Skin epidermis (tissue), 12 donors: ENCODE results near the gene ADAMTS12.

ENCODE experiments used
- H3K27ac ChIP-seq, 21 experiments: fragments of 200-600 bp; sonication (generic) in 11 of 21; one replicate each; pipeline ENCODE4 v1.5.0; 2020; ENCODE audit warnings: mild to moderate bottlenecking in 3 of 21, inconsistent platforms in 2 of 21, moderate library complexity in 2 of 21
- H3K4me3 ChIP-seq, 7 experiments: fragments of 200-600 bp; sonication (generic) in 2 of 7; one replicate each; pipeline ENCODE4 v1.5.0; 2020; ENCODE audit warnings: inconsistent platforms in 2 of 7, mild to moderate bottlenecking in 2 of 7, moderate library complexity in 1 of 7

ADAMTS12 gene

DNA sequence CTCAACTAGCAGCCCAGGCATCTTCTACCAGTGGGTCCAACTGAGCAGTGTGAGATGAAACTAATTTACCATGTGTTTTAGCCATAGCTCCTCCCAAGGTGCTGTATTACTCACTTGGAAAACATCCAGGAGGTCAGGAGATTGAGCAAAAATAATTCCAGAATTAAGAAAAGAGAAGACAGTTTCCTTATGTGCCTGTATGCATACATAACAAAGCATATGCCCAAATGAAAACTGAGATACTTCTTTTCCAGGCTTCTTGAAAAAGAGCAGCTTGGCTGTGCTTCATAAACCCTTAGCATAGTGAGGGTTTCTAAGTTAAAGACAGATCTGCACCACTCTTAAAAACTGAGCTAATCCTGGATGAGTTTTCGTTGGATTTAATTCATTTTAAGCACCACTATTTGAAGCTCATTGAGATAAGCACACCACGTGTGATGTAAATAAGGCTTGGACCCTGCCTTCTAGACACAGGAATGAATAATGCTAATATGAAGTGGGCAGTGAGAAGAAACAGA, 119.4 kb downstream of the ADAMTS12 start:
- H3K4me3 ChIP-seq: no peak overlapping the region

DNA sequence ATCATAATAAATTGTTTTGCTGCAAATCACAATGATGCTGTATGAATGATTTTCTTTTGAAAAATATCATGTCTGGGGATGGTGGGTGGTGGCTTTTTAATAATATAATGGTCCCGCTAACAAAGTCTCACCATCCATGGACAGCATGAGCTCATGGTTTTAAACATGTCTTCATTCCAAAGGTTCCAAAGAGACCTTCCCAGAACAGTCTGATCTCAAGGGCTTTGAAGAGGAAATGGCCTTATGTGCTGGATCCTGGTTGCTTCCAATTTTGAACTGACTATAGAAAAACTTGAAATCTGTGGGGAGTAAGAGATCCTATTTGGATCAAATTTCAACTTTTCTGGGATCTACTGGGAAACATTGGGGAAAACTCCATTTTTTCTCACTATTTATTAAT, 121.8 kb downstream of the ADAMTS12 start:
- Histone ChIP-seq H3K27ac (no peak overlapping the region), H3K4me3 (no peak overlapping the region)

More for the DNA sequence above, 119.4 kb downstream of the ADAMTS12 start:
- H3K27ac ChIP-seq: peak overlapping the region in 3 of 21 experiments; percentile 11 to 41 (median 33)

DNA sequence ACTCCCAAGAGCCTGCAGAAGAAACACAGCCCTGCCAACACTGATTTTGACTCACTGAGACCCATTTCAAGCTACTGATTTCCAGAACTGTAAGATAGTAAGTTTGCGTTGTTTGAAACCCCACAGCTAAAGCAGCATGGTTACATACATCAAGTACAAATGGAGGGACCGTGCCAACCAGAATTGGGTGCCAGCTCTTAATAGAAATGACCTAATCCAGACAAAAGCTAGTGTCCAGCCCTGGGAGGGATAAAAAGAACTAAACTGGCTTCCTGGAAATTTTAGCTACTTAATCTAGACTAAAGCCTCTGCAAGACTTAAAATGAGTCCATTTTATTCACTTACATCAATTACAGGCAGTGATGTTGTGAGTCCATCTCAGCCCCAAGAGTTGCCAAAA, 122.6 kb downstream of the ADAMTS12 start:
- Histone ChIP-seq H3K27ac (peak overlapping the region in 1 of 21 experiments; percentile 13), H3K4me3 (no peak overlapping the region)

DNA sequence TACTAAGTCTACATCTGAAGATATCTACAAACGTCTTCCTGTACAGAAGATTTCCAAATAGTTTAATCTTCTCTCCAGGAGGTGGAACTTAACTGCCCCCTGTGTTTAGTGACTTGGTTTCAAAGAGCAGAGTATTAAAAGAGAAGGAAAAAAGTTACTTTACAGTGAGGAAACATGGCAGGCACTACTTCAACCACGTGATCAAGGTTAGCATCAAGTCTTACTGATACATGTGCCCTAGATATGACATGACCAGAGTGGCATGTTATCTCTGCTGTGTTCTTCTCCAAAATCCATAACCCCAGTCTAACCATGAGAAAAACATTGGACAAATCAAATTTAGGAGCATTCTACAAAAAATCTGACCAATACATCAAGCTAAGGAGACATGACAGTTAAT, 125.8 kb downstream of the ADAMTS12 start:
- Histone ChIP-seq H3K4me3 (no peak overlapping the region), H3K27ac (no peak overlapping the region)

DNA sequence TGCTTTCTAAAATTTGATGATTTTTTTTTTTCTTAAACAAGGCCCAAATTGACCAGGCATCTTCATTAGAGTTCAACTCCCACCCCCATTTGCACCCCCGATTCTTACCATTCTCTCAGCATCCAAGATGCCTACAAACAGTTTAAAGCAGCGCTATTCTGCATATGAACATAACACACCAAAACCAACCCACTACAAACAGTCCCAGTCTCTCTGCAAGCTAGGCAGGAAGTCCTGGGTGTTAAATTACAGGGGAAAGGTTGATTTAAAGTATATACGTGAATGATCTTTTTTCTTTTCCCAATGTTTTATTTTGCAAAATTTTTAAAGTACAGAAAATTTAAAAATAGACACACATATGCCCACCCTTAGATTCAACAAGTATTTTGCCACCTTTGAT, 127.0 kb downstream of the ADAMTS12 start:
- H3K27ac ChIP-seq: no peak overlapping the region
- no peak overlapping the region for H3K4me3 ChIP-seq

DNA sequence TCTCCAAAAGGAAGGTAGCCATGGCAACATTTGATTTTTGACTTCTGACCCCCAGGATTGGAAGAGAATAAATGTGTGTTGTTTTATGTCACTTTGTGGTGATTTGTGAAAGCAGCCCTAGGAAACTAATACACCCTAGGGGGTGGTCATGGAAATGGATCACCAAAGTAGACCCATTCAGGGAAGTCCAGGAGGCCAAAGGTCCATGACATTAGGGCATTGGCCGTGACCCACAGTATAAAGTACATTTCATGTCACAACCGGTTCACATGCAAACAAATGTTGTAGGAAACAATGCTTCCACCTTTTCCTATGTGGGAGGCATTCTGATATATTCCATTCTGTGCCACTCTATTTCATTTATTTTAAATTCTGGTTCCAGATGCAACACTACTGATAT, 128.4 kb downstream of the ADAMTS12 start:
- Histone ChIP-seq H3K27ac (no peak overlapping the region), H3K4me3 (no peak overlapping the region)

DNA sequence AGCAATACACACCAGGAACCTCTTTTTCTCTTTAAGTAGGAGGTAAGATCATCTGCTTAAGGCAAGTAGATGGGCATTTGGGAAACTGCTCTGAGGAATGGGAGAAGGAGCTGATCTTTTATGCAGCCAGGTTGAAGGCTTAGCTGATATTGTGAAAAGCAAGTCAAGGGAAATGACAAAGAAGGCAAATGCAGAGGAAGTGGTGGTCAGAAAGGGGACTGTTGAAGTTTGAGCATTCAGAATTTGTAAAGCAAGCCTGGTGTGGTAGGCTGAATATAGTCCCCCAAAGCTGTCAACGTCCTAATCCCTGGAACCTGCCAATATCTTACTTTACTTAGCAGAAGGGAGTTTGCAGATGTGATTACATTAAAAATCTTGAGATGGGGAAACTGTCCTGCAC, 128.9 kb downstream of the ADAMTS12 start:
- H3K27ac ChIP-seq: no peak overlapping the region
- no peak overlapping the region for H3K4me3 ChIP-seq

DNA sequence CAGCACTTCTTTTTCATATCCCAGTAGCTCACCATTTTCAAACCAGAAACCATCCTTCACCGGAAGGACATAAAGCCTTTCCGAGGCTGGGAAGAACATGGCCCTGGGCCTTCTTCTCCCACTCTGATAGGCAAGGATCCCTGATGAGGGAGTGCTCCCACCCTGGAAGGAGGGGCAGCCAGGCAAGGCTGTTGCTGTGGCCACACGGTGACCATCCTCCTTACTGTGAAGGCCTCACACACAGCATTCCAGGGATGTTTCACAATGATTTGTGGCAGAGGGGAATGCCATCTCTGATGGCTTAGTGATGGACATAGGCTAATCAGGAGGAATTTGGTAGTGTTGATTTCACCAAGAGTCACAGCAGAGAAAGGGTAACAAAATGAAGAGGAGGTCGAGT, 130.7 kb downstream of the ADAMTS12 start:
- Histone ChIP-seq H3K4me3 (no peak overlapping the region), H3K27ac (no peak overlapping the region)

DNA sequence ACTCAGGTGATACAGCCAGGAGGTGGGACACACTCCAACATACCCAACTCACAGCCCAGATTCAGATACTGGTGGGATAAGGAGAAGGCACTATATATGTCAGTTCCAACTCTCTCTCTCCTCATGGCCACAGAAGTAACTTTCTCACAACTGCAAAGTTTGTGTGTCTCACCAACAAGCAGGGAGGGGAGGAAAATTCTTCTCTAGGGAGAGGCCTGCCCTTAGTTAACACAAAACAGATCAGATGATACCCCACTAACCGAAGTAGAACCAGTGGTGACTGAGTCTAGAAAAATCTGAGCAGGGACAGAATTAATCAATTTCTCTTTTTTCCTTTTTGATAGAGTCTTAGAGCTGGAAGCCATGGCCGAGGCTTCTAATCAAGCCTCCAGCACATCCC, 133.1 kb downstream of the ADAMTS12 start:
- H3K4me3 ChIP-seq: no peak overlapping the region
- H3K27ac ChIP-seq: peak overlapping the region in 2 of 21 experiments; percentile 15 to 16

DNA sequence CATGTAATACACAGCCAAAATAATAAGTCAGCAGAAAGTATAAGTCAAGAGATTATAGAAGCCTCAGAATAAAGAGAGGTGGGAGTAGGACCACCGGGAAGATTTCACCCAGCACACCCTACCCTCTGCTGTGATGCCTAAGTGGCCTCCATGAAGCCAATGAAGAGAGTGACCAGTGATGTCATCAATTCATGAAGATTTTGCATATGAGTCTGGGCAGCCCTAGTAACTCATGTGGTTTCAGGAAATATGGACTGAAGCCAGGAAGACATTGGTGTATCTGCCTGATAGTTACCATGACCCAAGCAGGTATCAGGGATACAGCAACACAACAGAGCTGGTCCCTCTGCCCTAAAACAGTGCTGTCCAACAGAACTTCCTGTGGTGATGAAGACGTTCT, 135.3 kb downstream of the ADAMTS12 start:
- H3K4me3 ChIP-seq: no peak overlapping the region
- H3K27ac ChIP-seq: no peak overlapping the region

DNA sequence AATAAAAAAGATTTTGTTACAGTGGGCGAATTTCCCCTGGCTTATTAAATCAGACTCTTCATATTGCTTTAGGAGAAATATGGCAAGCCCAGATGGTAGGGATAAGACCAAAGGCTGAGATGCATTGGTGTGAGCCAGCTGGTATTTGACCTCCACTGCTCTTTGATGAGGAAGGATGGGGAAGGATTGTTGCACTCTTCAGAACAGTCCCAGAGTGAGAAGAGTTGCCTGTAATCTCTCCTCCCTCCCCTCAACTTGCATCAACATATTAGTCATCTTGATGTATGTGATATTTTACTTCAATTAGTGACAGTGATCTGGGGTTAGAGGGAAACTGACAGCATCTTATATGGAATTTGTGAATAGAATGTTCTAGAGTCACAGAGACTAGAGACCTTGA, 136.6 kb downstream of the ADAMTS12 start:
- Histone ChIP-seq H3K27ac (no peak overlapping the region), H3K4me3 (no peak overlapping the region)

DNA sequence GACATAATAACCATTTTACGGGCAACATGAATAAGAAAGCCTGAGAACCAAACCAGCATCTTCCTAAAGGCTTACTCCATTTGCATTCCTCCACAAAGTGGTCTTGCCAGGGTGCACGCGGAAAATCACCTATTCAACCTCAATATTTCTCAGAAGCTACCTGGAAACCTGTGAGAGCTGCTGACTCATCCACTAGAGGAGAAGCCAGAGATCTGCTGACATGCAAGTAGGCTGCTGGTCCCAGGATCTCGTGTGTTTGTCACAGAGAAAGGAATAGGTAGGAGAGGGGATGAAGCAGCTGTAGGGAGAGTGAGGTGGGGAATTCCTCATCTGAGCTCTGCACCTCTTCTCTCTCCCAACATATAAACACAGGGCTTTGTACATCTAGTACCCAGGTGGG, 138.1 kb downstream of the ADAMTS12 start:
- H3K4me3 ChIP-seq: no peak overlapping the region

DNA sequence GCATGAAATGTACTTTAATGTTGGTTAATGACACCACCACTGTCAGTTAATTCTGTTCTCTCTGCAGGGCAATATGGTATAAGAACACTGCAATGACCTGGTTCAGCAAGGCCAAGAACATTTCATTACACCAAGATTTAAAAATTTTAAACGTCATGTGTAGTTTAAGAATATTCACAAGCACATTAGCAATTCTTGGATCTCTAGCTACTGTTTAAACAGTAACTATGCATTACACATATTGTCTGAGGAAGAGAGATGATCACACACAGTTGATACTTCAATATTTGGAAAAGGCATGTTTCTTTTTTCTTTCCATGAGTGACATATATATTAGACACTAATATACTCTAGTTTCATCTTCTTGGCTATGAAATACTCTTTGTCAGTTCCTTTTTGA, 143.0 kb downstream of the ADAMTS12 start:
- Histone ChIP-seq H3K27ac (no peak overlapping the region), H3K4me3 (no peak overlapping the region)

More for the DNA sequence above, 138.1 kb downstream of the ADAMTS12 start:
- H3K27ac ChIP-seq: no peak overlapping the region

DNA sequence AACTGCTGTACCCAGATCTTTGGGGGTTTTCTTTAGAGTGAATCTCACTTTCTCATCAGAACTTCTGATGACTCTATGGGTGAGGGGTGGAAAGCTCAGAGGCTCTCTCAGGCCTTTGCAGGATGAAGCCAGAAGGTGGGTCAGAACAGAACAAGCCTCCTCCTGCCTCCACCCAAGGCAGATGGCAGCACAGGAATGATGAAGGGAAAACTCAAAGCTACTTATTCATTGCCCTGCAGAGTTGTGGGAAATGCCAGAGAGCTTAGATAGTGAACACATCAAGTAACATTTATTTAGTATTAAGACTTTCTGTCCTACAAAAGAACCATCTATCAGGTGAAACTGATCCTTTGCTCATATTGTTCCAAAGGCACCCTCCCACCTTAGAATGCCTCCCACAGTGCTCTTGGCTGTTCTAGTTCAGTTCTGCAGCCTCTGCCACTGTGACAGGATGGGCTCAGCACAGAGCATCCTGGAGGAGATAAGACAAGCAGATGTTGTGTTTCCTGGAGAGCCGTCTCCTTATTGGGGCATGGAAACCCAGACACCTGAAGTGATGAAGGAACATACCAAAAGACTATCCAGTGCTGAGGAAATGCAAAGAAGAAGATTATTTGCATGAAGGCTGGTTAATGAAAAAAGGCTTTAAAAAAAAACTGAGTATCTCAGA, 146.6 kb downstream of the ADAMTS12 start:
- Histone ChIP-seq H3K27ac (no peak overlapping the region), H3K4me3 (no peak overlapping the region)

DNA sequence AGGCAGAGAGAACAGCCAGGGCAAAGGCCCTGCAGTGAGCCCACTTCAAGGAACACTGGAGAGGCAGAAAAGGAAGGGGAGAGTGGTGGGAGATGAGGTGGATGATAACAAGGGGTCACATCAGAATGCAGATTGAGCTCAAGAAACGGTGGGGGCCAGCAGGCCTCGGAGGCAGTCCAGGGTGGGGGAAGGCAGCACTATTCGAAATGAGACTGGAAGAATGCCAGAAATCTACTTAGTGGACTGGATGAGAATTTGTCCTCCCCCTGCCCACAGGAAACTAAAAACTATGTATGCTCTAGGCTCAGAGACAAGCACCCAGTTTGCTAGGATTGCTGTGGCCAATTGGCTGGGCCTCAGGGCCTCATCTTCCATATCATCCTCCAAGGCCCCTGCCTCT, 148.7 kb downstream of the ADAMTS12 start:
- no peak overlapping the region for H3K4me3 ChIP-seq
- H3K27ac ChIP-seq: no peak overlapping the region

DNA sequence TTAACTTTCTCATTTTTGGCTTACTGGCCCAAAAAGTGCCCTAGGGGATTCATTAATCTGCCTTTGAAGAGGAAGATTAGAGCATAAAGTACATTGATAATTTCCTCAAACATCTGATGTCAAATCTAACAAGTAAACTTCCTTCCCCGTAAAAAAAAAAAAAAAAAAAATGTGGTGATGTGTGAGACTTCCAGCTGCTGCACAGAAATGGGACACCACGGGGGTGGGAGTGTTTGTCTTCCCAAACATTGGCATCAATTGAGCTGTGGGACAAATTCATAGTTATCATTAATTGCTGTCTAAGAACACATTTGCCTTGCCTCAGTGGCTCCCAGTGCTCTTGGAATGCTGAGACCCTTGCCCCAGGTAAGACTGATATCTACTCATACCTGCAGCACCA, 149.6 kb downstream of the ADAMTS12 start:
- Histone ChIP-seq H3K4me3 (no peak overlapping the region), H3K27ac (no peak overlapping the region)

DNA sequence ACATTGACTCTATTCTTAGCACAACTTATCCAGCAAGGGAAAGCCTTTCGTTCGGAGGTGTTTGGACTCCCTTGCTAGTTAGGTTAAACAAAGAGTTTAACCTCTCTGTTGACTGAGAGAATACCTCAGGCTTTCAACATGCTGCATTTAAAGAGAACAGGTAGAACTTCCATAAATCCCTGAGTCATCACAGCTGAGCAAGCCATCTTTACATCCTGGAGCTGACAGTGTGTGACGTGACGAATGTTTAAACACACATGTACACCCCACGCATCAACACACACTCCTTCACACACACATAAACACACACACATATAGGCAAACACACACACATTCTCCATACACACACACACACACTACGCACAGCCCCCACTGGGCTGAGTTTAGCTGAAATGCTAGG, 152.8 kb downstream of the ADAMTS12 start:
- Histone ChIP-seq H3K4me3 (no peak overlapping the region), H3K27ac (no peak overlapping the region)

DNA sequence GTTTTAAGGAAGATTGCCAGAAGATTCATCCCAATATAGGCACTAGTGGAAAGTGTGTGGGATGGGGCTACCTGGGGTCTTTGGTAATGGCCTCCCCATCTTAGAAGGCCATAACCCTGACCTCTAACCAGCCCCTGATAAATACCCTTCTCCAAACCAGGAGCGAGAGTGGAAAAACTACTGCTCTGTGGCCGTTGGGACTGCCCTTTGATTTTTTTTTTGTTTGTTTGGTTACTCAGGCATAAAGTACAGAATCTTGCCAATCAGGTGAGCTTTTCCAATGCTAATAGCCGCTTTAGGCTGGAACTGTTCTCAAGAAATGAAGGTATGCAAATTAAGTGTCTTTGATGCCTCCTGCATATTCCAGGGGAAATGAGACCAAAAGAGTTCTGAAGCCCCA, 153.7 kb downstream of the ADAMTS12 start:
- H3K4me3 ChIP-seq: no peak overlapping the region
- H3K27ac ChIP-seq: no peak overlapping the region

DNA sequence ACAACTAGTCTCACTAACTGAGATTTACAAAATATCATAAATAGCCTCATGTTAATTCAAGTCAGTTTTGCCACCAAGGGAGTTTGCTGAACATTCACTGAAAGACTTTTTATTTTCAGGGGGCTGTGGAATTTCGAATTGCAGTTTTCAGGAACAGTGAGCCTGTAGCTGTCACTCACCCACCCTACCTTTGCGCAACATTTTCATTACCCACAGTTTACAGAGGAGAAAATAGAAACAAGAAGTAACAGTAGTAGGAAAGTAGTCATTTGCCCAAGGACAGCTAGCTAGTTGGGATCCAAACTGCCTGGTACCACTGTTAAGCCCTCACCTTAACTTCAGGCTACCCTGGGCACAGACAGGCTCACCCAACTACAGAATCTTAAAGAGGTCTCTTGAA, 154.1 kb downstream of the ADAMTS12 start:
- Histone ChIP-seq H3K27ac (no peak overlapping the region), H3K4me3 (no peak overlapping the region)

DNA sequence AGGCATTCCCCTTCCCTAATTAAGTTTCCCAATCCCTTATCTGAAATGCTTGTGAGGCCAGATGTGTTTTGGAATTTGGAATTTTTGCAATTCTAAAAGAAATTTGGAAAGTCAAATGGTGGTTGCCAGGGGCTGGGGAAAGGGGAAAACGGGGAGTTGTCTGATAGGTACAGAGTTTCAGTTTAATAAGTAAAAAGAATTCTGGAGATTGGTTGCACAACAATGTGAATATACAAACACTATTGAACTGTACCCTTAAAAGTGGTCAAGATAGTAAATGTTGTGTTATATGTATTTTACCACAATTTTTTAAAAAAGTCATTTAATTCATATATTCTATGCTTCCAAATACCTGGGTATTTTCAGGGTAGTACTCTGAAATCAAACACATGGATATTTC, 154.5 kb downstream of the ADAMTS12 start:
- no peak overlapping the region for H3K4me3 ChIP-seq
- peak overlapping the region in 1 of 21 experiments; percentile 12 for H3K27ac ChIP-seq

DNA sequence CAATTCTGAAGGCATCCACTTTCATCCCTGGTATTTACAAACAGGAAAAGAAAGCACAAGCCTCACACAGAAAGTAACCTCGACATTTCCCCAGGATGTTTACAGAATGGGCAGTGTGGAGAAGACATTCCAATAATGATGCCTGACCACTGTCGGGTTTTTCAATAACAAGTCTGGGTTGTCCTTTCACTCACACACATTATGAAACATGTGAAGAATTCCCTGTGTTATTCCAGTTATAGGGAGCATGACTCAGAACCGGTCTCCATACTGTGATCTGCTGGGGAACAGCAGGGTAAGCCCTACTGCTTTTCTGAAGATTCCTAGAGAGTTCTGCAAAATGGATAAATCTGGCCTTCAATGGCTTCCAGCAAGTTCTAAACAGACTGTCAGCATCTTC, 155.3 kb downstream of the ADAMTS12 start:
- H3K4me3 ChIP-seq: no peak overlapping the region
- H3K27ac ChIP-seq: no peak overlapping the region

DNA sequence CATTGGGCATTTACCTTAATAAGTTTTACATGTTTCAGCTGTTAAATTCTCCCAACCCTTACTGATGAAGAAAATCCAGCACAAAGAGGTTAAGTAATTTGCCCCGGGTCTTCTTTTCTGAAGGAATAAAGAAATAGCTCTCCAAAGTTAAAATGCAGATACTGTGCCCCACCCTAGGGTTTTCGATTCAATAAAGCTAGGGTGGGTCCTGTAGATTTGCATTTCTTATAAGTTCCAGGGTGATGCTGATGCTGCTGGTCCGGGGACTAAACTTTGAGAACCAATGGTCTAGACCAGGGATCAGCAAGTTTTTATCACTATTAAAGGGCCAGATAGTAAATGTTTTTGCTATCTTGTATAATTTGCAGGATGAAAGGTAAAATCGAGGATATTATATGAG, 156.7 kb downstream of the ADAMTS12 start:
- Histone ChIP-seq H3K4me3 (no peak overlapping the region), H3K27ac (no peak overlapping the region)
